OCI-LY3 (cell line): ENCODE results near the gene TRMT6.

Experiments used
- H2AFZ ChIP-seq: fragments of 200-600, 300-600 bp; shearing (Covaris generic); 2 replicates; pipeline ENCODE4 v1.6.0; 2014; ENCODE audit warnings: antibody characterized with exemption, low read depth, low read length
- H3K27ac ChIP-seq: fragments of 200-600, 300-600 bp; sonication (generic); 2 replicates; pipeline ENCODE4 v1.5.1; 2014; ENCODE audit warnings: mild to moderate bottlenecking, low read length, moderate library complexity, mixed read lengths
- H3K27me3 ChIP-seq: fragments of 200-600, 300-600 bp; sonication (generic); 2 replicates; pipeline ENCODE4 v1.6.1; 2014; ENCODE audit warnings: low read depth, low read length, mixed read lengths
- H3K36me3 ChIP-seq: fragments of 200-600, 300-600 bp; sonication (generic); replicated peaks from 2 replicates; pipeline ENCODE3; 2014; ENCODE audit warnings: low read depth, low read length, mixed read lengths
- H3K4me1 ChIP-seq: fragments of 300-600, 200-600 bp; sonication (generic); 2 replicates; pipeline ENCODE4 v1.6.1; 2014; ENCODE audit warnings: low read length, mixed read lengths
- H3K4me2 ChIP-seq: fragments of 200-600, 300-600 bp; sonication (generic); 2 replicates; pipeline ENCODE4 v1.6.1; 2014; ENCODE audit warnings: low read length, mixed read lengths
- H3K4me3 ChIP-seq: fragments of 300-600, 200-600 bp; sonication (generic); 2 replicates; pipeline ENCODE4 v1.5.1; 2014; ENCODE audit warnings: antibody characterized with exemption, mild to moderate bottlenecking, low read length, moderate library complexity
- H3K79me2 ChIP-seq: fragments of 300-600, 200-600 bp; shearing (Covaris generic); 2 replicates; pipeline ENCODE4 v1.6.1; 2014; ENCODE audit warnings: mild to moderate bottlenecking, low read length, mixed read lengths
- H3K9ac ChIP-seq: fragments of 300-600, 200-600 bp; shearing (Covaris generic); 2 replicates; pipeline ENCODE4 v1.6.0; 2014; ENCODE audit warnings: mild to moderate bottlenecking, low read length, moderate library complexity
- H3K9me3 ChIP-seq: fragments of 200-600, 300-600 bp; shearing (Covaris generic); 2 replicates; pipeline ENCODE4 v1.6.1; 2014; ENCODE audit warnings: low read length, mixed read lengths; ENCODE audit not compliant: insufficient read depth
- H4K20me1 ChIP-seq: fragments of 200-600, 300-600 bp; sonication (generic); 2 replicates; pipeline ENCODE4 v1.6.1; 2016; ENCODE audit warnings: low read length, mixed read lengths; ENCODE audit not compliant: insufficient read depth
- CTCF ChIP-seq: fragments of 200-600, 300-600 bp; sonication (generic); IDR thresholded peaks from 2 replicates; pipeline ENCODE4 v1.5.1; 2014; ENCODE audit warnings: antibody characterized with exemption, low read length, low read depth
- EZH2phosphoT487 ChIP-seq: fragments of 200-600 bp; shearing (Covaris generic); IDR thresholded peaks from 2 replicates; pipeline ENCODE4 v1.6.1; 2018; ENCODE audit warnings: antibody characterized with exemption, mixed run types, low read depth

TRMT6 gene

GRCh38 chr20:5974531-5974930, 24.2 kb upstream of the TRMT6 start:
- H4K20me1 ChIP-seq, result no peaks in the 10 kb centered on the region
- H3K27me3 ChIP-seq, result no peaks in the 10 kb centered on the region
- H3K4me1 ChIP-seq, result no peaks in the 10 kb centered on the region
- H2AFZ ChIP-seq, result no peak overlapping the region
- no peaks in the 10 kb centered on the region for H3K79me2 ChIP-seq
- no peak overlapping the region for H3K4me2 ChIP-seq
- no peak overlapping the region for H3K9ac ChIP-seq
- H3K9me3 ChIP-seq, result no peaks in the 10 kb centered on the region
- peaks cover 57% of the 10 kb centered on the region for H3K36me3 ChIP-seq
- no peak for TF ChIP-seq EZH2phosphoT487
- no peak for TF ChIP-seq CTCF
- no peak overlapping the region for H3K4me3 ChIP-seq
- no peak overlapping the region for H3K27ac ChIP-seq

GRCh38 chr20:5973971-5974370, 23.6 kb upstream of the TRMT6 start:
- H3K36me3 ChIP-seq, result peaks cover 51% of the 10 kb centered on the region

GRCh38 chr20:5973172-5973571, 22.8 kb upstream of the TRMT6 start:
- no peak overlapping the region for H3K4me2 ChIP-seq
- no peaks in the 10 kb centered on the region for H3K9me3 ChIP-seq
- H3K36me3 ChIP-seq, result peaks cover 45% of the 10 kb centered on the region
- no peak overlapping the region for H2AFZ ChIP-seq
- H3K9ac ChIP-seq, result no peak overlapping the region
- no peaks in the 10 kb centered on the region for H3K27me3 ChIP-seq
- no peak overlapping the region for H3K4me3 ChIP-seq
- H3K4me1 ChIP-seq, result no peaks in the 10 kb centered on the region
- no peak overlapping the region for H3K27ac ChIP-seq
- TF ChIP-seq EZH2phosphoT487 (no peak), CTCF (no peak)
- no peaks in the 10 kb centered on the region for H4K20me1 ChIP-seq
- no peaks in the 10 kb centered on the region for H3K79me2 ChIP-seq

More at GRCh38 chr20:5973971-5974370, 23.6 kb upstream of the TRMT6 start:
- no peak overlapping the region for H2AFZ ChIP-seq
- H3K27ac ChIP-seq, result no peak overlapping the region
- H3K4me2 ChIP-seq, result no peak overlapping the region
- H3K9ac ChIP-seq, result no peak overlapping the region
- H3K79me2 ChIP-seq, result no peaks in the 10 kb centered on the region
- no peak overlapping the region for H3K4me3 ChIP-seq
- no peaks in the 10 kb centered on the region for H3K27me3 ChIP-seq
- TF ChIP-seq EZH2phosphoT487 (no peak), CTCF (no peak)
- no peaks in the 10 kb centered on the region for H3K9me3 ChIP-seq
- H4K20me1 ChIP-seq, result no peaks in the 10 kb centered on the region
- no peaks in the 10 kb centered on the region for H3K4me1 ChIP-seq

GRCh38 chr20:5971203-5971602, 20.9 kb upstream of the TRMT6 start:
- peaks cover 51% of the 10 kb centered on the region for H3K36me3 ChIP-seq
- no peak overlapping the region for H3K27ac ChIP-seq
- no peaks in the 10 kb centered on the region for H4K20me1 ChIP-seq

More at GRCh38 chr20:5971203-5971602, 20.9 kb upstream of the TRMT6 start:
- no peak overlapping the region for H3K4me3 ChIP-seq
- H3K79me2 ChIP-seq, result no peaks in the 10 kb centered on the region
- H3K4me2 ChIP-seq, result no peak overlapping the region
- H3K9ac ChIP-seq, result no peak overlapping the region
- H3K9me3 ChIP-seq, result no peaks in the 10 kb centered on the region
- H3K27me3 ChIP-seq, result no peaks in the 10 kb centered on the region
- no peaks in the 10 kb centered on the region for H3K4me1 ChIP-seq
- TF ChIP-seq CTCF, result no peak
- TF ChIP-seq EZH2phosphoT487, result no peak
- no peak overlapping the region for H2AFZ ChIP-seq
